SIG-M5 treated with dmso at 0.1 percent for 504 hours (cell line): Measurements from ENCODE around the gene SSH2.
A peak's percentile ranks its signal among the peaks of the same experiment; 100 is the strongest.
"Not testable (repeated sequence)": the region's sequence is repeated elsewhere in the genome, so short reads cannot be mapped to it uniquely, and the experiment has no call there.

Experiments used
- DNase-seq: peaks from one replicate; lab custom pipeline; 2025; ENCODE audit not compliant: unreplicated experiment; lab: John Stamatoyannopoulos, UW

The SSH2 gene

GRCh38 chr17:29931231-29931932 is 1.4 kb upstream of the SSH2 start:
- peak; percentile 98 for DNase-seq

- peak; percentile 72 for DNase-seq
Measured at GRCh38 chr17:29930409-29931010, 482 bp upstream of the SSH2 start.

GRCh38 chr17:29929006-29929532 is 959 bp downstream of the SSH2 start:
- peak; percentile 46 for DNase-seq

- DNase-seq, result no peak
Measured at GRCh38 chr17:29927546-29927945, 2.5 kb downstream of the SSH2 start.

- no peak for DNase-seq
Measured at GRCh38 chr17:29924786-29925185, 5.2 kb downstream of the SSH2 start.

- DNase-seq, result no peak
Measured at GRCh38 chr17:29918922-29919856, 10.8 kb downstream of the SSH2 start.

GRCh38 chr17:29918016-29918415 is 12.0 kb downstream of the SSH2 start:
- no peak for DNase-seq

GRCh38 chr17:29914819-29915537 is 15.1 kb downstream of the SSH2 start:
- no peak for DNase-seq

GRCh38 chr17:29911641-29912177 is 18.3 kb downstream of the SSH2 start:
- DNase-seq, result no peak

- no peak for DNase-seq
Measured at GRCh38 chr17:29909236-29910003, 20.6 kb downstream of the SSH2 start.

GRCh38 chr17:29906969-29907368 is 23.1 kb downstream of the SSH2 start:
- no peak for DNase-seq

GRCh38 chr17:29905879-29906167 is 24.2 kb downstream of the SSH2 start:
- no peak for DNase-seq

- DNase-seq, result no peak
Measured at GRCh38 chr17:29905086-29905878, 24.7 kb downstream of the SSH2 start.

- DNase-seq, result no peak
Measured at GRCh38 chr17:29903471-29903870, 26.6 kb downstream of the SSH2 start.

- DNase-seq, result not testable (repeated sequence)
Measured at GRCh38 chr17:29897136-29897535, 32.9 kb downstream of the SSH2 start.

GRCh38 chr17:29892201-29892600 is 37.8 kb downstream of the SSH2 start:
- DNase-seq, result no peak

- no peak for DNase-seq
Measured at GRCh38 chr17:29891131-29891530, 38.9 kb downstream of the SSH2 start.

- peak; percentile 74 for DNase-seq
Measured at GRCh38 chr17:29885031-29885640, 44.9 kb downstream of the SSH2 start.

- DNase-seq, result no peak
Measured at GRCh38 chr17:29883497-29883896, 46.5 kb downstream of the SSH2 start.
